Parathyroid adenoma (tissue), 2 donors: Measurements from ENCODE around the gene PGD.

ENCODE experiments used
- H2AFZ ChIP-seq: fragments of 300-600 bp; sonication (generic); one replicate; pipeline ENCODE4 v1.7.0; 2017; ENCODE audit warnings: antibody characterized with exemption, mild to moderate bottlenecking
- H3K27ac ChIP-seq: fragments of 300-600 bp; sonication (generic); one replicate; pipeline ENCODE4 v1.7.0; 2017
- H3K27me3 ChIP-seq: fragments of 300-600 bp; sonication (generic); one replicate; pipeline ENCODE4 v1.7.0; 2017; ENCODE audit warnings: low read length; ENCODE audit not compliant: control insufficient read depth, insufficient read depth
- H3K36me3 ChIP-seq: fragments of 300-600 bp; sonication (generic); one replicate; pipeline ENCODE4 v1.7.0; 2017; ENCODE audit warnings: low read length; ENCODE audit not compliant: control insufficient read depth, insufficient read depth
- H3K4me1 ChIP-seq: fragments of 300-600 bp; sonication (generic); one replicate; pipeline ENCODE4 v1.7.0; 2017; ENCODE audit warnings: control low read depth
- H3K4me2 ChIP-seq: fragments of 300-600 bp; sonication (generic); one replicate; pipeline ENCODE4 v1.7.0; 2017; ENCODE audit warnings: low read length
- H3K4me3 ChIP-seq: fragments of 300-600 bp; sonication (generic); one replicate; pipeline ENCODE4 v1.7.0; 2017; ENCODE audit warnings: low read depth, low read length
- H3K79me2 ChIP-seq: fragments of 300-600 bp; sonication (generic); one replicate; pipeline ENCODE4 v1.7.0; 2017; ENCODE audit warnings: control low read depth
- H3K9ac ChIP-seq: fragments of 300-600 bp; sonication (generic); one replicate; pipeline ENCODE4 v1.7.0; 2017; ENCODE audit warnings: mild to moderate bottlenecking
- H3K9me3 ChIP-seq: fragments of 300-600 bp; sonication (generic); one replicate; pipeline ENCODE4 v1.7.0; 2017; ENCODE audit warnings: low read length; ENCODE audit not compliant: control insufficient read depth
- CTCF ChIP-seq: fragments of 300-600 bp; sonication (generic); IDR thresholded peaks from one replicate; pipeline ENCODE4 v1.7.0; 2017; ENCODE audit warnings: antibody characterized with exemption, mild to moderate bottlenecking
- donor health status: primary hyperparathyroidism.

The PGD gene

GRCh38 chr1:10396870-10397269 lies 2.0 kb upstream of the PGD start:
- no peak for TF ChIP-seq CTCF
- H3K27ac ChIP-seq, result no peak overlapping the region
- H3K36me3 ChIP-seq, result no peaks in the 10 kb centered on the region
- H3K9ac ChIP-seq, result no peak overlapping the region
- H3K4me1 ChIP-seq, result peaks cover 6% of the 10 kb centered on the region
- no peak overlapping the region for H3K4me3 ChIP-seq
- no peak overlapping the region for H2AFZ ChIP-seq
- H3K27me3 ChIP-seq, result no peaks in the 10 kb centered on the region
- H3K4me2 ChIP-seq, result no peak overlapping the region
- no peaks in the 10 kb centered on the region for H3K79me2 ChIP-seq
- H3K9me3 ChIP-seq, result no peaks in the 10 kb centered on the region

GRCh38 chr1:10398278-10398733 lies 558 bp upstream of the PGD start:
- Histone ChIP-seq H3K4me3 (peak overlapping the region; percentile 92), H3K79me2 (no peaks in the 10 kb centered on the region), H3K36me3 (no peaks in the 10 kb centered on the region), H3K9me3 (no peaks in the 10 kb centered on the region), H2AFZ (peak overlapping the region; percentile 86), H3K4me1 (peaks cover 6% of the 10 kb centered on the region), H3K27me3 (no peaks in the 10 kb centered on the region), H3K9ac (no peak overlapping the region), H3K27ac (peak overlapping the region; percentile 89), H3K4me2 (peak overlapping the region; percentile 98)
- TF ChIP-seq CTCF, result no peak

- no peaks in the 10 kb centered on the region for H3K36me3 ChIP-seq
- H3K4me1 ChIP-seq, result peaks cover 6% of the 10 kb centered on the region
- peak overlapping the region; percentile 64 for H2AFZ ChIP-seq
- TF ChIP-seq CTCF, result no peak
- no peak overlapping the region for H3K27ac ChIP-seq
- H3K4me3 ChIP-seq, result peak overlapping the region; percentile 92
- no peak overlapping the region for H3K9ac ChIP-seq
- H3K27me3 ChIP-seq, result no peaks in the 10 kb centered on the region
- H3K4me2 ChIP-seq, result peak overlapping the region; percentile 98
- H3K79me2 ChIP-seq, result no peaks in the 10 kb centered on the region
- H3K9me3 ChIP-seq, result no peaks in the 10 kb centered on the region
Measured at GRCh38 chr1:10399444-10399941, 629 bp downstream of the PGD start.

GRCh38 chr1:10400013-10400412 lies 1.1 kb downstream of the PGD start:
- H3K27ac ChIP-seq, result no peak overlapping the region
- no peak for TF ChIP-seq CTCF
- H3K9ac ChIP-seq, result no peak overlapping the region
- no peak overlapping the region for H3K4me3 ChIP-seq
- H3K79me2 ChIP-seq, result no peaks in the 10 kb centered on the region
- H3K4me1 ChIP-seq, result peaks cover 6% of the 10 kb centered on the region
- H3K27me3 ChIP-seq, result no peaks in the 10 kb centered on the region
- no peaks in the 10 kb centered on the region for H3K9me3 ChIP-seq
- H3K36me3 ChIP-seq, result no peaks in the 10 kb centered on the region
- H2AFZ ChIP-seq, result no peak overlapping the region
- peak overlapping the region; percentile 98 for H3K4me2 ChIP-seq

GRCh38 chr1:10401281-10401680 lies 2.4 kb downstream of the PGD start:
- no peaks in the 10 kb centered on the region for H3K9me3 ChIP-seq

More at GRCh38 chr1:10401281-10401680, 2.4 kb downstream of the PGD start:
- H2AFZ ChIP-seq, result no peak overlapping the region
- peaks cover 6% of the 10 kb centered on the region for H3K4me1 ChIP-seq
- no peak overlapping the region for H3K27ac ChIP-seq
- no peaks in the 10 kb centered on the region for H3K79me2 ChIP-seq
- no peaks in the 10 kb centered on the region for H3K36me3 ChIP-seq
- no peak overlapping the region for H3K4me3 ChIP-seq
- H3K27me3 ChIP-seq, result no peaks in the 10 kb centered on the region
- no peak for TF ChIP-seq CTCF
- H3K9ac ChIP-seq, result no peak overlapping the region
- no peak overlapping the region for H3K4me2 ChIP-seq
